ENCODE results near the gene MISP. TPM values are rescaled to one million over a fixed set of nuclear protein-coding genes. Genes with fewer than 3 reads are reported as not detected.

The MISP gene
- total RNA-seq, 1 donor from 2014 or later, result 1.1 TPM

DNA sequence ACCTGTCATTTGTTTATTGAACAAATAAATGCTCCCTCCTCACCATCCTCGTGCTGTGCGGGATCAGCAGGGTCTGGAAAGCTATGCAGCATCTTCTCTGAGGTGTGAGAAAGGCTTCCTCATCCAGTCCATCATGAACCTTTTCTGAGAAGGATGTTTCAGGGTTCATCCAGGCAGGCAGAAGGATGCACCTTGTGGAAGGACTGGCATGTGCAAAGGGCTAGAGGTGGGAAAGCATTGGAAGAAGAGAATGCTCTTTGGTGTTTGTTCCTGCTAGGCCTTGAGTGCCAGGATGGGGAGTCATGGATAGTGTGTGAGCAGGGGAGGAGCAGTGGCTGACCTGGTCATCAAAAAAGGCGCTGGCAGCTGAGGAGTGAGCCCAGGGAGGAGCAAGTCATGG lies 35.6 kb upstream of the MISP start:
- peaks cover 4% of the 10 kb centered on the region for H3K36me3 Mint-ChIP-seq (ENCODE audit: insufficient read depth)
- peaks cover 3% of the 10 kb centered on the region for H3K9me3 Mint-ChIP-seq (ENCODE audit: low read depth)
- H3K27me3 Mint-ChIP-seq, result no peaks in the 10 kb centered on the region
- H3K27ac Mint-ChIP-seq, result no peak overlapping the region
- TF ChIP-seq, protein P1, sequence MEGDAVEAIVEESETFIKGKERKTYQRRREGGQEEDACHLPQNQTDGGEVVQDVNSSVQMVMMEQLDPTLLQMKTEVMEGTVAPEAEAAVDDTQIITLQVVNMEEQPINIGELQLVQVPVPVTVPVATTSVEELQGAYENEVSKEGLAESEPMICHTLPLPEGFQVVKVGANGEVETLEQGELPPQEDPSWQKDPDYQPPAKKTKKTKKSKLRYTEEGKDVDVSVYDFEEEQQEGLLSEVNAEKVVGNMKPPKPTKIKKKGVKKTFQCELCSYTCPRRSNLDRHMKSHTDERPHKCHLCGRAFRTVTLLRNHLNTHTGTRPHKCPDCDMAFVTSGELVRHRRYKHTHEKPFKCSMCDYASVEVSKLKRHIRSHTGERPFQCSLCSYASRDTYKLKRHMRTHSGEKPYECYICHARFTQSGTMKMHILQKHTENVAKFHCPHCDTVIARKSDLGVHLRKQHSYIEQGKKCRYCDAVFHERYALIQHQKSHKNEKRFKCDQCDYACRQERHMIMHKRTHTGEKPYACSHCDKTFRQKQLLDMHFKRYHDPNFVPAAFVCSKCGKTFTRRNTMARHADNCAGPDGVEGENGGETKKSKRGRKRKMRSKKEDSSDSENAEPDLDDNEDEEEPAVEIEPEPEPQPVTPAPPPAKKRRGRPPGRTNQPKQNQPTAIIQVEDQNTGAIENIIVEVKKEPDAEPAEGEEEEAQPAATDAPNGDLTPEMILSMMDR (IDR thresholded peaks at IDR 0.05; ENCODE audit: unreplicated experiment), result no peak
- DNase-seq (ENCODE audit: low spot score, unreplicated experiment), result no peak
- H3K4me3 Mint-ChIP-seq (ENCODE audit: low read depth), result no peak overlapping the region
- peaks cover 3% of the 10 kb centered on the region for H3K4me1 Mint-ChIP-seq (ENCODE audit: low read depth)

DNA sequence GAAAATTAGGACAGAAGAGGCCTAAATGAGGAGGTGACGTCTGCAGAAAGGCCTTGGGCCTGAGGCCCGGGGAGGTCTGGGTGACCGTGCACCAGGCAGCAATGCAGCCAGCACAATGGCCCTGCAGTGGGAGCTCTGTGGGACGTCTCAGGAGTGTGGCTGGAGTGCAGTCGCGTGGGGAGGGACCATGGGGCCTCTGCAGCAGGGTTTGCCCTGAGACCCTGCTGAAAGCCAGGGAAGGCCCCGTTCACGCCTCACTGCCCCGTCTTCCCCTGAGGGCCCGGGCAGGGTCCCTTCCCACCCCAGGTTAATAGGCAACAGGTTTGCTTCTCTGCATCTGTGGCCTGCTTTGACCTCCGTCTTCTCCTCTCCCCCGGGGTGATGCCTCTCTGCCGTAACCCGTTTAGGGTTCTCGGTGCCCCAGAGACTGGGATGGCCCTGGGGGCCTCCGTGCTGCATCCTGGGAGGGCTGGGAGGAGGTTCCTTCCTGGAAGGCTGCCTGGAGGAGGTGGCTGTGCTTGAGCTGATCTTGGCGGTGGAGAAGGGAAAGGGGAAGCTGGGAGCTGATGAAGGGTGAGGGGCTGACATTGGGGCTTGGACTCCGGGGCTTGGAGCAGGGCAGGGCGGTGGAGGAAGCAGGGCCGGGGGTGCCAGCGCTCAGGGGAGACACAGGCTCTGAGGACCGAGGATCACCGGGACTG lies 32.5 kb upstream of the MISP start:
- H3K27ac Mint-ChIP-seq, result no peak overlapping the region
- no peak for DNase-seq (ENCODE audit: low spot score, unreplicated experiment)
- H3K4me1 Mint-ChIP-seq (ENCODE audit: low read depth), result peaks cover 2% of the 10 kb centered on the region
- H3K27me3 Mint-ChIP-seq, result no peaks in the 10 kb centered on the region
- H3K4me3 Mint-ChIP-seq (ENCODE audit: low read depth), result no peak overlapping the region
- TF ChIP-seq, protein P1 (IDR thresholded peaks at IDR 0.05; ENCODE audit: unreplicated experiment), result no peak
- peaks cover 3% of the 10 kb centered on the region for H3K9me3 Mint-ChIP-seq (ENCODE audit: low read depth)
- H3K36me3 Mint-ChIP-seq (ENCODE audit: insufficient read depth), result peaks cover 4% of the 10 kb centered on the region

DNA sequence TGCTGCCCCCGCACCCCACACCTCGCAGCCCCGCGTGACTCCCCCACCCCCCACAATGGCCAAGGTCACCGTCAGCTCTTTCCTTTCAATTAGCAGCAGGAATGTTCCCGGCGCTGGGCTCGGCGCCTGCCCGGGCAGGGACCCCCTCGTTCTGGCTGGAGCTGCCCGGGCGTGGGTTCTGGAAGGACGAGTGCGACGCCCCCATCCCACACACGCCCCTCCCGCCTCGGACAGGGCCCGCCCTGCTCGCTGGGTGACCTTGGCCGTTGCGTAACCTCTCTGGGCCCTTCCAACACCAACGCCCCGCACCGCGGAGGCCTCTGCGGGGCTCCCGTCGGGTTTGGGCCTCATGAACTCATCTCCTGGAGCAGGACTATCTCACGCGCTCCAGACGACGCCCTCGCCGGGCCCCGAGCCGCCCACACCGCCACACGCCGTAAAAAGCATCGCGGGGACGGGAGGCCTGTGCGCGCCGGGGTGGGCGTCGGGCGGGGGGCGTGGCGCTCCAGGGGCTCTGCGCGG lies 31.9 kb upstream of the MISP start:
- TF ChIP-seq, protein P1 (IDR thresholded peaks at IDR 0.05; ENCODE audit: unreplicated experiment), result no peak
- Mint-ChIP-seq H3K9me3 (ENCODE audit: low read depth) (peaks cover 3% of the 10 kb centered on the region), H3K36me3 (ENCODE audit: insufficient read depth) (peaks cover 4% of the 10 kb centered on the region), H3K27me3 (no peaks in the 10 kb centered on the region), H3K27ac (no peak overlapping the region), H3K4me1 (ENCODE audit: low read depth) (peaks cover 2% of the 10 kb centered on the region), H3K4me3 (ENCODE audit: low read depth) (no peak overlapping the region)
- DNase-seq (ENCODE audit: low spot score, unreplicated experiment), result no peak

- H3K27me3 Mint-ChIP-seq, result no peaks in the 10 kb centered on the region
- H3K27ac Mint-ChIP-seq, result no peak overlapping the region
- peaks cover 3% of the 10 kb centered on the region for H3K9me3 Mint-ChIP-seq (ENCODE audit: low read depth)
- H3K36me3 Mint-ChIP-seq (ENCODE audit: insufficient read depth), result peaks cover 4% of the 10 kb centered on the region
- H3K4me1 Mint-ChIP-seq (ENCODE audit: low read depth), result peaks cover 2% of the 10 kb centered on the region
- H3K4me3 Mint-ChIP-seq (ENCODE audit: low read depth), result no peak overlapping the region
- no peak for DNase-seq (ENCODE audit: low spot score, unreplicated experiment)
- TF ChIP-seq, protein P1 (IDR thresholded peaks at IDR 0.05; ENCODE audit: unreplicated experiment), result no peak
These were observed 31.1 kb upstream of the MISP start for GRCh38 chr19:719636-720344.

DNA sequence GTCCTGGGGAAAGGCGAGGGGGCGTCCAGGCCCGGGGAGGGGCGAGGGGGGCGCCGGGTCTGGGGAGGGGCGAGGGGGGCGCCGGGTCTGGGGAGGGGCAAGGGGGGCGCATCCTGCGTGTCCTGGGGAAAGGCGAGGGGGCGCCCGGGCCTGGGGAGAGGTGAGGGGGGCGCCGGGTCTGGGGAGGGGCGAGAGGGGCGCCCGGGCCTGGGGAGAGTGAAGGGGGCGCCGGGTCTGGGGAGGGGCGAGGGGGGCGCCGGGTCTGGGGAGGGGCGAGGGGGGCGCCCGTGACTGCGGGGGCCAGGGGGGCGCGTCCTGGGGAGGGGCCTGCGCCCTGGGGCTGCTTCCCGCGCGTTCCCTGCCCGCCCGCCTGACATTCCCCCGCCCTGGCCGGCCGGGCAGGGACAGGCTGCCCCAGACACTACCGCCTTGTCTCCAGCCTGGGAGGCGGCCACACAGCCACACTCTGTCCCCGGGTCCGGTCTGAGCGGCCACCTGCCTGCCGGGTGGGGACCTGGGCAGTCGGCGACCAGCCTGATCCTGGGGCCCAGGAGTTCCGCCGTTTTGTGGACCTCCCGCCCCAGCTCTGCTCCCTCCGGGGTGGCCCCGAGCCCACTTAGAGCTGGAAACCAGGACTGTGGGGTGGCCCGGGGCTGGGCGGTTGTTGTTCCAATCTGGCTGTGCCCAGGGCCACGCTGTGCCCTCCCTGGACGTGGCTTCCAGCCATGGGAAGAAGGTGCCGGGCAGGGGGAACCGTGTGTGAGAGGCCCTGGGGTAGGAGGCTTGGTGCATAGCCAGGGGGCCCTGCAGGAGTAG lies 30.4 kb upstream of the MISP start:
- DNase-seq (ENCODE audit: low spot score, unreplicated experiment), result no peak
- Mint-ChIP-seq H3K27me3 (no peaks in the 10 kb centered on the region), H3K36me3 (ENCODE audit: insufficient read depth) (no peaks in the 10 kb centered on the region), H3K9me3 (ENCODE audit: low read depth) (no peaks in the 10 kb centered on the region), H3K27ac (no peak overlapping the region), H3K4me1 (ENCODE audit: low read depth) (peaks cover 2% of the 10 kb centered on the region), H3K4me3 (ENCODE audit: low read depth) (no peak overlapping the region)
- TF ChIP-seq, protein P1 (IDR thresholded peaks at IDR 0.05; ENCODE audit: unreplicated experiment), result no peak
